ENCODE measurements around the gene XRCC4.

Gene XRCC4

GRCh38 chr5:83169571-83170337 is 92.4 kb downstream of the XRCC4 start:
- FAIRE-seq, result no peak
- no peak for DNase-seq (ENCODE audit: insufficient read length, low spot score)

- no peak for FAIRE-seq
These were observed 94.7 kb downstream of the XRCC4 start for GRCh38 chr5:83172011-83172410.

DNA sequence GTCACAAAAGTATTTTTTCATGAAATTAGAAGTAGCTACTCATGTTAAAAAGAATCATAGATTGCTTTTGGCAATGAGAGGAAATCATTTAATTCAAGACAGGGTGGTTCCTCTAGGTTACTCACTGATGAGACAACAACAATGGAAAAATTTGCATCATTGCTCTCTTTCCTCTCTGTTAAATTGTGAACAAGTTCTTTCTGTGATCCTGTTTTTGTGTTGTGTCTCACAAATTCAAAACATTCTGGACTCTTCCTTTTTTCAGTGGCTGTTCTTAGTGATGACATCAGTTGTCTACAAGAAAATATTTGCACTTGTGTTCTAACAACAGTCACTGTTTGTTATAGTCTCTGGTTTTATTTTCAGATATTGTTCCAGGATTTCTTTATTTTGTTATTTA is 95.3 kb downstream of the XRCC4 start:
- DNase-seq (ENCODE audit: insufficient read length, low spot score), result no peak
- FAIRE-seq, result no peak

More at GRCh38 chr5:83172011-83172410, 94.7 kb downstream of the XRCC4 start:
- DNase-seq (ENCODE audit: insufficient read length, low spot score), result no peak

DNA sequence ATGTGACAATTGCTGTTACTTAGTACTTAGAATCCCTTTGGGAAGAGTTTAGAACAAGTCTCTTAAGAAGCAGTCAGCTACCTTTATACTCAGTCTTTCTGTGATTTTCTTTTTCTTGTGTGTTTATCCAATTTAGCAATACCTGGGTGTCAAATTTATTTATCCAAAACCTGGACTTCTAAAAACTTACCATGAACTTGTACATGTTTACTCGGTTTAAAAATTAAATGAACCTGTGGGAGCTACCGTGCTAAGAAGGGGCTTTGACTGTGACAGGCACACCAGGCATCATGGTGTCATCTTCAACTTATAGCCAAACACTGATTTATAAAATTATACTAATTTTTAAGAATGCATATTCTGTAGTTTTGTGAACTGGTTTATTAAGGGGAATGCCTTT is 96.5 kb downstream of the XRCC4 start:
- no peak for FAIRE-seq
- DNase-seq (ENCODE audit: insufficient read length, low spot score), result no peak

GRCh38 chr5:83177803-83178202 is 100.5 kb downstream of the XRCC4 start:
- DNase-seq (ENCODE audit: insufficient read length, low spot score), result no peak
- FAIRE-seq, result no peak

GRCh38 chr5:83179966-83180365 is 102.6 kb downstream of the XRCC4 start:
- no peak for FAIRE-seq
- DNase-seq (ENCODE audit: insufficient read length, low spot score), result no peak

GRCh38 chr5:83184534-83184933 is 107.2 kb downstream of the XRCC4 start:
- DNase-seq (ENCODE audit: insufficient read length, low spot score) (no peak), FAIRE-seq (no peak)

- FAIRE-seq (no peak), DNase-seq (ENCODE audit: insufficient read length, low spot score) (no peak)
These were observed 115.6 kb downstream of the XRCC4 start for GRCh38 chr5:83192947-83193346.

- no peak for DNase-seq (ENCODE audit: insufficient read length, low spot score)
- no peak for FAIRE-seq
These were observed 120.1 kb downstream of the XRCC4 start for GRCh38 chr5:83197326-83197967.

- DNase-seq (ENCODE audit: insufficient read length, low spot score) (no peak), FAIRE-seq (no peak)
These were observed 121.8 kb downstream of the XRCC4 start for GRCh38 chr5:83199126-83199525.

DNA sequence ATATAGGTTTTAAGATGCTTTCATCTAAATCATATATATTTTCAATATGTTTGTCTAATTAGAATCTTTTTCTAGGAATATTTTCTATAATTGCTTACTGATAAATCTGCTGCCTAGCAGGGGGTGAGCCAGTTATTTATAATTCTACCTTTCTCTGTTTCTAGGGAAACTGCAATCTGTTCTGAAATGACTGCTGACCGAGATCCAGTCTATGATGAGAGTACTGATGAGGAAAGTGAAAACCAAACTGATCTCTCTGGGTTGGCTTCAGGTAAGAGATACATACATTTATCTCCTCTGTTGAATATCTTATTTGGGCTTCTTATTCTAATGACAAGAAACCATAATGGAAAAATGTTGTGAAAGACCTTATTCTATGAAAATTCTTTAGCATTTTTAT is 127.3 kb downstream of the XRCC4 start:
- FAIRE-seq, result no peak
- no peak for DNase-seq (ENCODE audit: insufficient read length, low spot score)

DNA sequence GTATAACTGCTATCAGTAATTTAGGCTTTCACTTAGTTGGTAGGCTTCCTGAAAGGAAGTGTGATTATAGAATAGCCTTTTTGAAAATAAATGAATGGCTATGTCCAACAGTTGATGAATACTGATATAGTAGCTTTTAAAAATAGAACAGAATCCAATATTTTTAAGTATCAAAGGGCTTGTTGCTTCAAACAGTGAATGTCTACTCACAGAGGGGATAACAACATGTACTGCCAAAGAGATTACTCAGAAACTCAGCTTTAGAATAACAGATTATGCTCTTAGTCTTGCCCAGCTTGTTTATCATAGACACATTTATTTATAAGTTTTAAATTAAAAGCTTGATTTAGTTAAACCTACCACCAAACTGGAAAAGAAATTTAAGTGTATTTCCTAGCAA is 132.6 kb downstream of the XRCC4 start:
- no peak for FAIRE-seq
- no peak for DNase-seq (ENCODE audit: insufficient read length, low spot score)

DNA sequence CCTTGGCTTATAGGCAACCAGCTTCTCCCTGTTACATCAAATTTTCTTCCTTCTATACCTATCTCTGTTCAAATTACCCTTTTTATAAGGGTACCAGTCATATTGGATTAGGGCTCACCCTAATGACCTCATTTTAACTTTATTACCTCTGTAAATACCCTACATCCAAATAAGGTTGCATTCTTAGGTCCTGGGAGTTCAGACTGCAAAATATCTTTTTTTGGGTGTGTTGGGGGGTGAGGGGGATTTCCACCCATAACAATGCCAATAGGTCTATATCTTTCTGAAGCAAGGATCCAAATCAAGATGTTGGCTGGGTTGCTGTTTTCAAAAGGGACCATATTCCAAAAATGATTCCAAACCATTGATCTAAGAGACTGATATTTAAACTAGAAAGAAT is 141.7 kb downstream of the XRCC4 start:
- DNase-seq (ENCODE audit: insufficient read length, low spot score), result no peak
- FAIRE-seq, result no peak

GRCh38 chr5:83219495-83219894 is 142.1 kb downstream of the XRCC4 start:
- FAIRE-seq, result no peak
- no peak for DNase-seq (ENCODE audit: insufficient read length, low spot score)

DNA sequence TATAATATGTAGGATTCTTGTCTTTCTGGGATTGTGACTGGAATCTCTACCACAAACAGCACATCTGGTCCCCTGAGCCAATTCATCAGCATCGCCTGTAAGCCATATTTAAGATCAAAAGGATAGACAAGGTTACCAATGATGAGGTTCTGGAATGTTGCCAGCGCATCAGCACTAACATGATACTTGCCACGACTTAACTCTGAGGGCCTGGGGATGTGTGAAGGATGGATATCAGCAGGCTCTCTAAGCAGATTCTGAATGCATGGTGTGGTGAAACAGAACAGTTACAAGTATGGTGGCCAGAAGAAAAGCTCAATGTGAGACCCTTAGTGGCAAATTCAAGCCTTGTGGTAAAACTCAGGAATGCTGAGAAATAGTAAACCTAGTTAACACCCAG is 143.0 kb downstream of the XRCC4 start:
- DNase-seq (ENCODE audit: insufficient read length, low spot score) (no peak), FAIRE-seq (no peak)

DNA sequence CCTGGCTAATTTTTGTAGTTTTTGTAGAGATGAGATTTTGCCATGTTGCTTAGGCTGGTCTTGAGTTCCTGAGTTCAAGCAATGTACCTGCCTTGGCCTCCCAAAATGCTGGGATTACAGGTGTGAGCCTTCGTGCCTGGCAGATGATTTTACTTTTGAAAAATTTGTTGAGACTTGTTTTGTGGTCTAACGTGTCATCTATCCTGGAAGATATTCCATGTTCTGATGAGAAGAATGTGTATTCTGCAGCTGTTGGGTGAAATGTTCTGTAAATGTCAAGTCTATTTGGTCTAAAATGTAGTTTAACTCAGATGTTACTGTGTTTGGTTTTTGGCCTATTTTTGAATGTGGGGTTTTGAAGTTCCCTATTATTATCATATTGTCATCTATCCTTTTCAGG is 145.6 kb downstream of the XRCC4 start:
- DNase-seq (ENCODE audit: insufficient read length, low spot score) (no peak), FAIRE-seq (no peak)

DNA sequence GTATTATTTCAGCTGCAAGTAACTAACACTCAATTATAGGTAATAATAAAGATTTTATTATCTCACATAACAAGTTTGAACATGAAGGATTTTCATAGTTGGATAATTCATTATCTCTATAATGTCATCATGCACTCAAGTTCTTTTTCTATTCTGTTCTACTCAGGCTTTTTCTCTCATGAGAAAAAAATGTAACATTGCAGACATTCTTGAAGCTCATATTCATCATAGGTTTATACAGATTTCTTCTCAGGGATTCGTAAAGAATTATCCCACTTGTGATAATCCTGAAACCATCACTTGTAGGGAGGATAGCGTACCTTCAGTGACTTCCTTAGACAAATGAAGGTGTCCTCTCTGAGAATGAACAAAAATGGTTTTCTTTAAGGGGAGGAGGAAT is 150.3 kb downstream of the XRCC4 start:
- DNase-seq (ENCODE audit: insufficient read length, low spot score) (no peak), FAIRE-seq (no peak)

DNA sequence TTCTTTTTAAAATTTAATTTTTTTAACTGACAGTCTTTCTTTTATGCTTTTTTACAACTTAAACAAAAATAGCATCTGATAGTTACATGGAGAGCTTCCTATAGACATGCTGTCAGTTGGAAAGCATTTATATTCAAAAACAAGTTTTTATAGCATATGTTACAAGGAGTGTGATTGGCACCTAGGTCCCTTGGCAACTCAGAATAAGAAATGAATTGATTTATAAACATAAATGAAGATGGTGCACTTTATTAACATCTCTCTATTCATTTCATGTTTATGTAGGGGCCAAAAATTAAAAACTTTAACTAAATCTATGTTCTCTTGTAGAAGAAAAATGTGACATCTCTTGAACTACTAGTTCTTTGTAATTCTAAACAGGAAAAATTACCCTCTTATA is 153.2 kb downstream of the XRCC4 start:
- FAIRE-seq (no peak), DNase-seq (ENCODE audit: insufficient read length, low spot score) (no peak)

DNA sequence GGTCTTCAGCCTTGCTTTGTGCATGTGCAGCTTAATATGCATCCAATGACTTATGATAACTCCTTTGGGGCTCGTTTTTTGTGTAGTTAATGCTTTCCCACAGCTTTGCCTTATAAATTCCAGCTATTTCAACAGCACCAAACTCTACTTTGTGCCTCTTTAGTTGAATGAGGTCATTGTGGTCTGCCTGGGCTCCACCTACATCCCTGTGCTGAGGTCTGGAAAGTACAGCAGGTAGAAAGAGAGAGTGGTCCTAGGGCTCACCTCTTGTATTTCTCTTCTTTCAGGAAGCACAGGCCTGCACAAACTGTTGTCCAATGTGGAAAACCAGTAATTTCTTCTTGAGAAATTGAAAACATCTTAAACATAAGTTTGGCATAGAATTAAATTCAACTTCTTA is 167.2 kb downstream of the XRCC4 start:
- no peak for DNase-seq (ENCODE audit: insufficient read length, low spot score)
- no peak for FAIRE-seq

DNA sequence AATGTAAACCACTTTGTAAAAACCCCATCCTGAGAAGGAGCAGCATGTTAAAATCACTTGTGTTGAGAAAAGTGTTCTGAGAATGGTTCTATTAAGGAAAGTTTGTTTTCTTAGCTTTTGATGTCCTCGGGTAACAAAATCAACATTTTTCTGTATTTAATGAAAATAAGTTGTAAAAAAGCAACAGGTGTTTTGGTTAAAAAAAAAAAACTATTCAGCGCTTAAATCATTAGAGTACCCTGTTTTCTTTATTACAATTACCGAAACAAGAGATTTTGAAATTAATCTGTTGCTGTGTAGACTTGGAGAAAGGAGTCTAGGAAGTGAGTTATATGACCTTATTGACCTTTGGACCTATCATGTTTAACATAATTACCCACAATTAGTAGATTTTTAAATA is 167.7 kb downstream of the XRCC4 start:
- DNase-seq (ENCODE audit: insufficient read length, low spot score) (no peak), FAIRE-seq (no peak)

GRCh38 chr5:83246071-83246470 is 168.7 kb downstream of the XRCC4 start:
- FAIRE-seq (no peak), DNase-seq (ENCODE audit: insufficient read length, low spot score) (no peak)

DNA sequence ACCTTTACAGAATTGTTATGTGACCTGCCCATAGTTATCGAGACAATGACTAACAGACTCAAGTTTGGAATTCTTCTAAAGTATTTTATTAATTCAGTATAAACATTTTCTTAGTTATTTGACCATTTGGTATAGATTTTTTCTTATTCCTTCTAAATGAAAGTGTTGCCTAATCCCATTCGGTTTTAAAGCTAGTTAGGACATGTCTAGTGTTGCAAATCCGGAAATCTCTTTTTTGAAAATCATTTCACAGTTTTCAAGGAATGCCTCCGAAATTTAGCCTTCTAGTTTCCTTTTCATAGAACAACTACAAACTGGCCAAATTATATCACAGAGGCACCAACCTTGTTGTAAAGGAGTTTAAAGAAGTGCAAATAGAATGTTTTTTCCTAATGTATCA is 171.8 kb downstream of the XRCC4 start:
- DNase-seq (ENCODE audit: insufficient read length, low spot score) (no peak), FAIRE-seq (no peak)

GRCh38 chr5:83251849-83252248 is 174.5 kb downstream of the XRCC4 start:
- DNase-seq (ENCODE audit: insufficient read length, low spot score) (no peak), FAIRE-seq (no peak)

All from HTR-8/SVneo (cell line).